ENCODE results near the gene YIF1A. TPM values are rescaled to one million over a fixed set of nuclear protein-coding genes. Genes with fewer than 3 reads are reported as not detected.
"Not testable (repeated sequence)": the region's sequence is repeated elsewhere in the genome, so short reads cannot be mapped to it uniquely, and the experiment has no call there.

Gene YIF1A
- total and polyA plus RNA-seq, 2 donors (not counting 3 experiments of a cell fraction or from before 2014, with no cell fraction given) = 104 to 271 TPM

- TF ChIP-seq JUN (IDR thresholded peaks at IDR 0.05; ENCODE audit: borderline replicate concordance, insufficient read depth, insufficient read length, low read depth) (no peak), MYC (IDR thresholded peaks at IDR 0.05; ENCODE audit: low read depth, low read length) (no peak)
- no peak for FAIRE-seq
- Histone ChIP-seq H3K36me3 (ENCODE audit: control insufficient read depth in 2 of 2, extremely low read depth in 1 of 2, insufficient read depth in 2 of 2, low read length in 2 of 2) (peaks cover 0 to 35% of the 10 kb centered on the region in 2 experiments), H3K4me1 (ENCODE audit: control insufficient read depth, extremely low read depth, insufficient read depth, low read length) (peaks cover 13% of the 10 kb centered on the region), H2AFZ (ENCODE audit: low read depth, low read length) (no peak overlapping the region), H3K4me3 (replicated peaks in 1 of 3; ENCODE audit: insufficient read depth in 1 of 3, low read depth in 1 of 3, low read length in 3 of 3) (no peak overlapping the region), H3K9me1 (replicated peaks; ENCODE audit: control insufficient read depth, extremely low read depth, insufficient read depth, low read length) (no peaks in the 10 kb centered on the region), H3K9ac (replicated peaks; ENCODE audit: extremely low read depth, insufficient read depth, low read length) (no peak overlapping the region), H3K27me3 (ENCODE audit: control insufficient read depth in 2 of 2, insufficient read depth in 2 of 2, low read length in 2 of 2) (peaks cover 0 to 4% of the 10 kb centered on the region in 2 experiments), H3K4me2 (ENCODE audit: insufficient read depth, low read length) (no peak overlapping the region), H3K9me3 (replicated peaks; ENCODE audit: control insufficient read depth, insufficient read depth, low read length) (no peaks in the 10 kb centered on the region), H3K79me2 (ENCODE audit: control insufficient read depth, insufficient read depth, low read length) (peaks cover 4% of the 10 kb centered on the region), H3K27ac (ENCODE audit: insufficient read depth, low read depth, low read length) (no peak overlapping the region), H4K20me1 (replicated peaks; ENCODE audit: control insufficient read depth, extremely low read depth, insufficient read depth, low read length) (no peaks in the 10 kb centered on the region)
- no TSS peak for BruUV-seq (replicated peaks)
- CTCF ChIA-PET = interaction anchor here (0.8 to 1.4 kb wide), 2 partner anchors 22 to 52 kb away, joined by 3 read pairs; no protein-coding TSS in a partner anchor
- DNase-seq (ENCODE audit: low read depth, low spot score) = no peak
- intact Hi-C loops (cut with micrococcal nuclease) = no loop called here
- dilution Hi-C loops (cut with MboI; ENCODE audit: extremely low pct_ligation_motif_present, low sequenced_read_pairs) = no loop called here
- POLR2A ChIA-PET = no interaction called here
Observed at GRCh38 chr11:66259225-66259624, 29.7 kb downstream of the YIF1A start.

- Histone ChIP-seq H3K4me1 (ENCODE audit: control insufficient read depth, extremely low read depth, insufficient read depth, low read length) (peaks cover 13% of the 10 kb centered on the region), H3K36me3 (ENCODE audit: control insufficient read depth in 2 of 2, extremely low read depth in 1 of 2, insufficient read depth in 2 of 2, low read length in 2 of 2) (peaks cover 0 to 31% of the 10 kb centered on the region in 2 experiments), H3K27ac (ENCODE audit: insufficient read depth, low read depth, low read length) (no peak overlapping the region), H3K79me2 (ENCODE audit: control insufficient read depth, insufficient read depth, low read length) (peaks cover 4% of the 10 kb centered on the region), H3K9me3 (replicated peaks; ENCODE audit: control insufficient read depth, insufficient read depth, low read length) (no peaks in the 10 kb centered on the region), H3K4me3 (replicated peaks in 1 of 3; ENCODE audit: insufficient read depth in 1 of 3, low read depth in 1 of 3, low read length in 3 of 3) (peak overlapping the region; percentile 4 to 99 (median 46)), H3K9me1 (replicated peaks; ENCODE audit: control insufficient read depth, extremely low read depth, insufficient read depth, low read length) (no peaks in the 10 kb centered on the region), H3K4me2 (ENCODE audit: insufficient read depth, low read length) (peak overlapping the region; percentile 62), H3K9ac (replicated peaks; ENCODE audit: extremely low read depth, insufficient read depth, low read length) (peak overlapping the region; percentile 66), H2AFZ (ENCODE audit: low read depth, low read length) (peak overlapping the region; percentile 26), H3K27me3 (ENCODE audit: control insufficient read depth in 2 of 2, insufficient read depth in 2 of 2, low read length in 2 of 2) (peaks cover 0 to 4% of the 10 kb centered on the region in 2 experiments), H4K20me1 (replicated peaks; ENCODE audit: control insufficient read depth, extremely low read depth, insufficient read depth, low read length) (no peaks in the 10 kb centered on the region)
- FAIRE-seq (no peak), DNase-seq (ENCODE audit: low read depth, low spot score) (no peak)
- intact Hi-C loops (cut with micrococcal nuclease) (loop anchor here (1.0 kb wide), 2 partner anchors 10 to 36 kb away; partner anchors contain the start of gene RAB1B), dilution Hi-C loops (cut with MboI; ENCODE audit: extremely low pct_ligation_motif_present, low sequenced_read_pairs) (no loop called here)
- CTCF ChIA-PET = interaction anchor here (0.7 to 1.0 kb wide), 5 partner anchors 12 to 190 kb away, joined by 3 to 4 read pairs (median 4); partner anchors contain the start of gene YIF1A
- TF ChIP-seq CTCF (IDR thresholded peaks at IDR 0.05; ENCODE audit: extremely low read depth in 1 of 2, insufficient read depth in 1 of 2, low read depth in 1 of 2, low read length in 2 of 2) = peak in 1 of 2 donors; percentile 12
- no peak for TF ChIP-seq POLR2AphosphoS5 (IDR thresholded peaks at IDR 0.05; ENCODE audit: insufficient read depth, low read depth, low read length)
- no TSS peak for BruUV-seq (replicated peaks)
- POLR2A ChIA-PET = interaction anchor here (1.0 kb wide), 1 partner anchor 9 kb away, joined by 5 read pairs; the partner anchor contains the start of gene RAB1B
Observed at GRCh38 chr11:66258473-66258893, 30.5 kb downstream of the YIF1A start.

GRCh38 chr11:66253081-66253480 is 35.9 kb downstream of the YIF1A start:
- H3K9me1 ChIP-seq (replicated peaks; ENCODE audit: control insufficient read depth, extremely low read depth, insufficient read depth, low read length); intact Hi-C loops (cut with micrococcal nuclease); H3K9ac ChIP-seq (replicated peaks; ENCODE audit: extremely low read depth, insufficient read depth, low read length); H3K79me2 ChIP-seq (ENCODE audit: control insufficient read depth, insufficient read depth, low read length); H3K4me2 ChIP-seq (ENCODE audit: insufficient read depth, low read length); dilution Hi-C loops (cut with MboI; ENCODE audit: extremely low pct_ligation_motif_present, low sequenced_read_pairs); H3K4me3 ChIP-seq (replicated peaks in 1 of 3; ENCODE audit: insufficient read depth in 1 of 3, low read depth in 1 of 3, low read length in 3 of 3); H2AFZ ChIP-seq (ENCODE audit: low read depth, low read length); H3K4me1 ChIP-seq (ENCODE audit: control insufficient read depth, extremely low read depth, insufficient read depth, low read length); BruUV-seq (replicated peaks); H3K36me3 ChIP-seq (ENCODE audit: control insufficient read depth in 2 of 2, extremely low read depth in 1 of 2, insufficient read depth in 2 of 2, low read length in 2 of 2); DNase-seq (ENCODE audit: low read depth, low spot score); CTCF ChIA-PET; H4K20me1 ChIP-seq (replicated peaks; ENCODE audit: control insufficient read depth, extremely low read depth, insufficient read depth, low read length); H3K9me3 ChIP-seq (replicated peaks; ENCODE audit: control insufficient read depth, insufficient read depth, low read length); H3K27ac ChIP-seq (ENCODE audit: insufficient read depth, low read depth, low read length); H3K27me3 ChIP-seq (ENCODE audit: control insufficient read depth in 2 of 2, insufficient read depth in 2 of 2, low read length in 2 of 2); FAIRE-seq: not testable (repeated sequence)
- POLR2A ChIA-PET = interaction anchor here (0.6 kb wide), 1 partner anchor 49 kb away, joined by 10 read pairs; no protein-coding TSS in a partner anchor
